GM12878 (cell line): ENCODE results near the gene ARHGAP9. TPM values are rescaled to one million over a fixed set of nuclear protein-coding genes. Genes with fewer than 3 reads are reported as not detected.

Experiments
- ATAC-seq: fragments of 200-7000 bp; cut with Tn5 transposase; 3 replicates; pipeline ENCODE4 v1.9.1; 2020; ENCODE audit warnings: mild to moderate bottlenecking, moderate library complexity
- BruUV-seq: library from RNA; stranded (reverse); fragments of 400-500 nt; replicated peaks from 2 replicates; lab custom pipeline; 2021; lab: Mats Ljungman, UMichigan
- CTCF ChIA-PET: fragments of 300-600 bp; sonication (Branson Sonifier 250); formaldehyde crosslinking; extraction: SDS; loops from one replicate; lab custom pipeline; 2021; ENCODE audit warnings: inconsistent platforms; lab: Yijun Ruan, JAX
- POLR2A ChIA-PET: fragments of 350-600 bp; formaldehyde crosslinking; extraction: SDS; loops from one replicate; lab custom pipeline; 2021; ENCODE audit warnings: inconsistent platforms; lab: Charles Lee
- RAD21 ChIA-PET: fragments of 300-600 bp; sonication (Branson Sonifier 250); formaldehyde crosslinking; loops from one replicate; lab custom pipeline; 2023; ENCODE audit warnings: antibody characterized with exemption; ENCODE audit not compliant: unreplicated experiment; lab: Charles Lee
- SMC1A ChIA-PET: fragments of 300-600 bp; sonication (Branson Sonifier 250); formaldehyde crosslinking; loops from one replicate; lab custom pipeline; 2023; ENCODE audit not compliant: unreplicated experiment, uncharacterized antibody; lab: Charles Lee
- DNase-seq: peaks from one replicate; pipeline ENCODE4 v3.0.0-alpha.2; 2011; ENCODE audit warnings: low read depth, low spot score
- FAIRE-seq: peaks from 3 replicates; lab custom pipeline; 2011; peaks lifted over from hg19 to GRCh38; lab: Jason Lieb, UNC
- H2AFZ ChIP-seq: 2 replicates; pipeline ENCODE4 v1.6.0; 2011; ENCODE audit warnings: low read depth, low read length, control low read depth; ENCODE audit not compliant: control insufficient read depth
- H3K27ac ChIP-seq: 2 replicates; pipeline ENCODE4 v1.5.1; 2011; ENCODE audit warnings: control low read depth; ENCODE audit not compliant: control insufficient read depth, insufficient read depth
- H3K27me3 ChIP-seq, 2 experiments: replicated peaks in 1 of 2; 2 replicates each; pipeline versions ENCODE4 v1.6.0 to v1.6.1; 2011; ENCODE audit warnings: low read length in 1 of 2; ENCODE audit not compliant: control insufficient read depth in 2 of 2, insufficient read depth in 2 of 2
- H3K36me3 ChIP-seq, 2 experiments: 2 replicates each; pipeline ENCODE4 v1.5.1; 2011; ENCODE audit warnings: low read length in 1 of 2; ENCODE audit not compliant: control insufficient read depth in 2 of 2, insufficient read depth in 2 of 2
- H3K4me1 ChIP-seq: 2 replicates; pipeline ENCODE4 v1.6.1; 2011; ENCODE audit warnings: mild to moderate bottlenecking, low read length, moderate library complexity, mixed read lengths; ENCODE audit not compliant: control insufficient read depth, insufficient read depth
- H3K4me2 ChIP-seq: 2 replicates; pipeline ENCODE4 v1.6.0; 2011; ENCODE audit warnings: control low read depth; ENCODE audit not compliant: control insufficient read depth, insufficient read depth
- H3K4me3 ChIP-seq: fragments of 200-600 bp; sonication (generic); 2 replicates; pipeline ENCODE4 v1.5.1; 2016
- H3K79me2 ChIP-seq: 2 replicates; pipeline ENCODE4 v1.6.0; 2011; ENCODE audit warnings: low read length; ENCODE audit not compliant: control insufficient read depth, insufficient read depth
- H3K9ac ChIP-seq: 2 replicates; pipeline ENCODE4 v1.8.0; 2011; ENCODE audit warnings: low read length, control low read depth, mixed read lengths; ENCODE audit not compliant: control insufficient read depth, insufficient read depth
- H3K9me3 ChIP-seq: replicated peaks from 3 replicates; pipeline ENCODE4 v1.5.1; 2011; ENCODE audit warnings: mild to moderate bottlenecking, low read length; ENCODE audit not compliant: control insufficient read depth, insufficient read depth
- H4K20me1 ChIP-seq: 2 replicates; pipeline ENCODE4 v1.6.0; 2011; ENCODE audit not compliant: control insufficient read depth, insufficient read depth
- CHD4 ChIP-seq: fragments of 200-600 bp; sonication (generic); IDR thresholded peaks from 2 replicates; pipeline ENCODE4 v1.6.1; 2016; ENCODE audit warnings: mild to moderate bottlenecking
- IKZF1 ChIP-seq: fragments of 450-650 bp; conservative IDR thresholded peaks from 2 replicates; pipeline ENCODE4 v1.6.1; 2017; ENCODE audit warnings: antibody characterized with exemption, mild to moderate bottlenecking
- IRF3 ChIP-seq: fragments of 450-650 bp; IDR thresholded peaks from 2 replicates; pipeline ENCODE4 v1.6.1; 2014; ENCODE audit warnings: mild to moderate bottlenecking
- MXI1 ChIP-seq: fragments of 150-350 bp; IDR thresholded peaks from 2 replicates; pipeline ENCODE4 v1.6.1; 2011; ENCODE audit warnings: low read depth, mild to moderate bottlenecking, inconsistent platforms, low read length, improper control_type of control experiment
- RCOR1 ChIP-seq: conservative IDR thresholded peaks from 2 replicates; pipeline ENCODE4 v1.6.1; 2012; ENCODE audit warnings: low read depth, low read length, improper control_type of control experiment
- RFX5 ChIP-seq: IDR thresholded peaks from 2 replicates; pipeline ENCODE4 v1.6.1; 2011; ENCODE audit warnings: low read depth, low read length, improper control_type of control experiment
- RUNX3 ChIP-seq: IDR thresholded peaks from 2 replicates; pipeline ENCODE4 v1.6.1; 2012; ENCODE audit warnings: low read length, inconsistent platforms
- SMAD5 ChIP-seq: IDR thresholded peaks from 2 replicates; pipeline ENCODE4 v1.6.1; 2016; ENCODE audit warnings: antibody characterized with exemption, low read depth
- SP1 ChIP-seq: IDR thresholded peaks from one replicate; pipeline ENCODE4 v1.6.1; 2011; ENCODE audit warnings: low read depth, low read length
- SRF ChIP-seq, 2 experiments: IDR thresholded peaks; 2 replicates each; pipeline ENCODE4 v1.6.1; 2011; ENCODE audit warnings: low read depth in 2 of 2, low read length in 2 of 2, mild to moderate bottlenecking in 1 of 2, moderate library complexity in 1 of 2
- USF1 ChIP-seq: IDR thresholded peaks from 2 replicates; pipeline ENCODE4 v1.6.1; 2011; ENCODE audit warnings: borderline replicate concordance, low read depth, mild to moderate bottlenecking, moderate library complexity, mixed read lengths, low read length; ENCODE audit not compliant: insufficient read depth; ENCODE audit errors: extremely low read length
- ZZZ3 ChIP-seq: IDR thresholded peaks from 2 replicates; pipeline ENCODE4 v1.6.1; 2011; ENCODE audit warnings: low read depth; ENCODE audit not compliant: control insufficient read depth, insufficient read length
- WGBS: methylation state at CpG from one replicate; pipeline ENCODE4 v1.1.6; 2016; ENCODE audit warnings: low lambda C conversion rate; ENCODE audit not compliant: insufficient replicate concordance, insufficient coverage; ENCODE audit errors: missing lambda C conversion rate; 5-methylcytosine and 5-hydroxymethylcytosine counted together
- in situ Hi-C: fragments of 300-500 bp; cut with MboI; formaldehyde crosslinking; loops from 9 replicates; pipeline ENCODE4 v1.14.3; 2018; ENCODE audit warnings: mixed read lengths
- intact Hi-C: fragments of 100-400 bp; cut with micrococcal nuclease; formaldehyde crosslinking; loops from one replicate; pipeline ENCODE4 v1.14.2; 2022; ENCODE audit not compliant: unreplicated experiment
- polyA plus RNA-seq, 11 experiments: library from polyadenylated mRNA; depleted of rRNA in 4 of 11; unstranded in 6 of 11; stranded (reverse) in 5 of 11; fragments of >200 nt; fragmentation: Nextera tagmentation in 4 of 11; fragmentation: Illumina TruSeq in 1 of 11; extraction: Ambion mirVana in 4 of 11; extraction: Trizol in 1 of 11; gene quantifications; 1 replicate in 1 of 11; 2 replicates in 10 of 11; pipeline versions ENCODE4 v1.2.1 to v1.2.3, GENCODE V29; 2011 to 2016; ENCODE audit warnings: inconsistent platforms in 2 of 11, missing spikeins in 2 of 11, low read depth in 1 of 11
- total RNA-seq, 4 experiments: library from RNA; depleted of rRNA in 3 of 4; stranded (reverse); fragments of >200 nt in 3 of 4; fragmentation: Illumina TruSeq in 1 of 4; extraction: Trizol in 1 of 4; gene quantifications; 2 replicates each; pipeline versions ENCODE4 v1.2.1 to v1.2.3, GENCODE V29; 2013 to 2021
- TF ChIP-seq, protein P1 (sequence below): fragments of 450-650 bp; IDR thresholded peaks from 2 replicates; pipeline ENCODE4 v1.6.1; 2016; ENCODE audit warnings: mild to moderate bottlenecking, moderate library complexity, borderline replicate concordance
- TF ChIP-seq, protein P2 (sequence below): fragments of 450-650 bp; IDR thresholded peaks from 2 replicates; pipeline ENCODE4 v1.6.1; 2017; ENCODE audit warnings: mild to moderate bottlenecking
- TF ChIP-seq, protein P3 (sequence below): IDR thresholded peaks from 2 replicates; pipeline ENCODE4 v1.6.1; 2012; ENCODE audit warnings: low read depth, low read length, improper control_type of control experiment

The ARHGAP9 gene
- total and polyA plus RNA-seq, 10 of the 15 experiments (the other 5 are each of a cell fraction or from before 2014, with no cell fraction given), result 19.5 to 102 (median 76.8) TPM

DNA sequence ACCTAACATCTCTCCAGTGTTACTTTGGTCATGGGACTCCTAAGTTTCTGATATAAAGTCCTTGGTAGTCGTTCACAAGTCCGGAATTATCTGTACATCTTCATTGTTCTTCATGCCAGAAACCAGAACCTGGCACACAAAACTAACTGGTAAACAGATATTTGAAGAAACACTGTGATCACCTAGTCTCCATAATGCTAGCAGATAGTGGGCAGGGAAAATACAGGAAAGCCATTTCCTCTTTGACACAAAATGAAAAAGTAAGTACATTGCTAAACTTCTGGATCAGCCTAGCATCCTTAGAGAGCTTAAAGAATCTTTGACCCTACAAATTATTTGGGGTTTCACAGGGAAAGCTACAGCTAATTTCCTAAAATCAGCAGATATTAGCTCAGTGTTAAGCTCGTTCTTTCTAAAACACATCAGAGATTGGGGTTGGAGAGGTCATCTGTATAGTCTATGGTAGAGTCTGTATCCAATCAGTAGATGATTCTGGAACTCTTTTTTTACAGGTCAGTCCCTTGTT is 35.8 kb upstream of the ARHGAP9 start:
- no TSS peak for BruUV-seq
- Histone ChIP-seq H3K9me3 (no peaks in the 10 kb centered on the region), H3K79me2 (peaks cover 27% of the 10 kb centered on the region), H3K36me3 (peaks cover 33 to 49% of the 10 kb centered on the region in 2 experiments), H3K4me3 (no peak overlapping the region), H3K9ac (no peak overlapping the region), H2AFZ (no peak overlapping the region), H3K27ac (no peak overlapping the region), H3K4me1 (no peaks in the 10 kb centered on the region; the same call in 1 of the 2 replicates), H4K20me1 (peaks cover 4% of the 10 kb centered on the region; the same call in 1 of the 2 replicates), H3K27me3 (no peaks in the 10 kb centered on the region), H3K4me2 (no peak overlapping the region)
- ChIA-PET POLR2A (interaction anchor here (0.9 kb wide), 1 partner anchor 9 kb away, joined by 3 read pairs; no protein-coding TSS in a partner anchor), SMC1A (interaction anchor here (1.7 to 2.2 kb wide), 2 partner anchors 18 to 23 kb away, joined by 3 to 6 read pairs; no protein-coding TSS in a partner anchor), RAD21 (no interaction called here), CTCF (interaction anchor here (1.3 to 1.5 kb wide), 3 partner anchors 9 to 57 kb away, joined by 3 to 4 read pairs (median 4); no protein-coding TSS in a partner anchor)
- no peak for ATAC-seq
- no peak for FAIRE-seq
- in situ Hi-C loops (no loop called here), intact Hi-C loops (no loop called here)
- WGBS, result 39% methylated on average over 3 of the region's 3 CpGs
- DNase-seq, result no peak
- TF ChIP-seq, protein P1, sequence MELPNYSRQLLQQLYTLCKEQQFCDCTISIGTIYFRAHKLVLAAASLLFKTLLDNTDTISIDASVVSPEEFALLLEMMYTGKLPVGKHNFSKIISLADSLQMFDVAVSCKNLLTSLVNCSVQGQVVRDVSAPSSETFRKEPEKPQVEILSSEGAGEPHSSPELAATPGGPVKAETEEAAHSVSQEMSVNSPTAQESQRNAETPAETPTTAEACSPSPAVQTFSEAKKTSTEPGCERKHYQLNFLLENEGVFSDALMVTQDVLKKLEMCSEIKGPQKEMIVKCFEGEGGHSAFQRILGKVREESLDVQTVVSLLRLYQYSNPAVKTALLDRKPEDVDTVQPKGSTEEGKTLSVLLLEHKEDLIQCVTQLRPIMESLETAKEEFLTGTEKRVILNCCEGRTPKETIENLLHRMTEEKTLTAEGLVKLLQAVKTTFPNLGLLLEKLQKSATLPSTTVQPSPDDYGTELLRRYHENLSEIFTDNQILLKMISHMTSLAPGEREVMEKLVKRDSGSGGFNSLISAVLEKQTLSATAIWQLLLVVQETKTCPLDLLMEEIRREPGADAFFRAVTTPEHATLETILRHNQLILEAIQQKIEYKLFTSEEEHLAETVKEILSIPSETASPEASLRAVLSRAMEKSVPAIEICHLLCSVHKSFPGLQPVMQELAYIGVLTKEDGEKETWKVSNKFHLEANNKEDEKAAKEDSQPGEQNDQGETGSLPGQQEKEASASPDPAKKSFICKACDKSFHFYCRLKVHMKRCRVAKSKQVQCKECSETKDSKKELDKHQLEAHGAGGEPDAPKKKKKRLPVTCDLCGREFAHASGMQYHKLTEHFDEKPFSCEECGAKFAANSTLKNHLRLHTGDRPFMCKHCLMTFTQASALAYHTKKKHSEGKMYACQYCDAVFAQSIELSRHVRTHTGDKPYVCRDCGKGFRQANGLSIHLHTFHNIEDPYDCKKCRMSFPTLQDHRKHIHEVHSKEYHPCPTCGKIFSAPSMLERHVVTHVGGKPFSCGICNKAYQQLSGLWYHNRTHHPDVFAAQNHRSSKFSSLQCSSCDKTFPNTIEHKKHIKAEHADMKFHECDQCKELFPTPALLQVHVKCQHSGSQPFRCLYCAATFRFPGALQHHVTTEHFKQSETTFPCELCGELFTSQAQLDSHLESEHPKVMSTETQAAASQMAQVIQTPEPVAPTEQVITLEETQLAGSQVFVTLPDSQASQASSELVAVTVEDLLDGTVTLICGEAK, result no peak
- no peak for TF ChIP-seq RFX5
- no peak for TF ChIP-seq SP1
- no peak for TF ChIP-seq SRF (IDR thresholded peaks at IDR 0.05; ENCODE audit: low read depth in 2 of 2, low read length in 2 of 2)
- TF ChIP-seq, protein P2, sequence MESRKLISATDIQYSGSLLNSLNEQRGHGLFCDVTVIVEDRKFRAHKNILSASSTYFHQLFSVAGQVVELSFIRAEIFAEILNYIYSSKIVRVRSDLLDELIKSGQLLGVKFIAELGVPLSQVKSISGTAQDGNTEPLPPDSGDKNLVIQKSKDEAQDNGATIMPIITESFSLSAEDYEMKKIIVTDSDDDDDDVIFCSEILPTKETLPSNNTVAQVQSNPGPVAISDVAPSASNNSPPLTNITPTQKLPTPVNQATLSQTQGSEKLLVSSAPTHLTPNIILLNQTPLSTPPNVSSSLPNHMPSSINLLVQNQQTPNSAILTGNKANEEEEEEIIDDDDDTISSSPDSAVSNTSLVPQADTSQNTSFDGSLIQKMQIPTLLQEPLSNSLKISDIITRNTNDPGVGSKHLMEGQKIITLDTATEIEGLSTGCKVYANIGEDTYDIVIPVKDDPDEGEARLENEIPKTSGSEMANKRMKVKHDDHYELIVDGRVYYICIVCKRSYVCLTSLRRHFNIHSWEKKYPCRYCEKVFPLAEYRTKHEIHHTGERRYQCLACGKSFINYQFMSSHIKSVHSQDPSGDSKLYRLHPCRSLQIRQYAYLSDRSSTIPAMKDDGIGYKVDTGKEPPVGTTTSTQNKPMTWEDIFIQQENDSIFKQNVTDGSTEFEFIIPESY, result no peak
- TF ChIP-seq CHD4, result no peak
- TF ChIP-seq IKZF1, result no peak
- no peak for TF ChIP-seq SMAD5
- TF ChIP-seq RCOR1, result no peak
- TF ChIP-seq MXI1, result no peak
- TF ChIP-seq IRF3, result no peak
- TF ChIP-seq RUNX3, result no peak
- TF ChIP-seq USF1, result no peak
- TF ChIP-seq, protein P3, sequence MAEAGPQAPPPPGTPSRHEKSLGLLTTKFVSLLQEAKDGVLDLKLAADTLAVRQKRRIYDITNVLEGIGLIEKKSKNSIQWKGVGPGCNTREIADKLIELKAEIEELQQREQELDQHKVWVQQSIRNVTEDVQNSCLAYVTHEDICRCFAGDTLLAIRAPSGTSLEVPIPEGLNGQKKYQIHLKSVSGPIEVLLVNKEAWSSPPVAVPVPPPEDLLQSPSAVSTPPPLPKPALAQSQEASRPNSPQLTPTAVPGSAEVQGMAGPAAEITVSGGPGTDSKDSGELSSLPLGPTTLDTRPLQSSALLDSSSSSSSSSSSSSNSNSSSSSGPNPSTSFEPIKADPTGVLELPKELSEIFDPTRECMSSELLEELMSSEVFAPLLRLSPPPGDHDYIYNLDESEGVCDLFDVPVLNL, result no peak
- TF ChIP-seq ZZZ3, result no peak
